MCF 10A (cell line): ENCODE measurements around the gene PRLR. TPM values are rescaled to one million over a fixed set of nuclear protein-coding genes. Genes with fewer than 3 reads are reported as not detected.

Source experiments
- BruUV-seq: library from RNA; stranded (reverse); fragments of 400-500 nt; replicated peaks from 2 replicates; lab custom pipeline; 2021; lab: Mats Ljungman, UMichigan
- CTCF ChIA-PET: fragments of 300-600 bp; sonication (Branson Sonifier 250); formaldehyde crosslinking; extraction: SDS; loops from one replicate; lab custom pipeline; 2021; ENCODE audit warnings: antibody characterized with exemption, inconsistent platforms; lab: Yijun Ruan, JAX
- POLR2A ChIA-PET: fragments of 300-600, 350-650 bp; sonication (Branson Sonifier 250); formaldehyde crosslinking; extraction: SDS; loops from one replicate; lab custom pipeline; 2020; ENCODE audit warnings: antibody characterized with exemption, inconsistent platforms; lab: Yijun Ruan, JAX
- DNase-seq: peaks from one replicate; pipeline ENCODE4 v3.0.0-alpha.2; 2018; ENCODE audit not compliant: unreplicated experiment
- H3K27ac Mint-ChIP-seq: one replicate; pipeline ENCODE4 v1.8.0; 2022; ENCODE audit warnings: mild to moderate bottlenecking, low read depth, mixed read lengths; ENCODE audit not compliant: unreplicated experiment
- H3K27me3 Mint-ChIP-seq: one replicate; pipeline ENCODE4 v1.8.0; 2022; ENCODE audit warnings: mixed read lengths; ENCODE audit not compliant: insufficient read depth, unreplicated experiment
- H3K36me3 Mint-ChIP-seq: one replicate; pipeline ENCODE4 v1.8.0; 2022; ENCODE audit warnings: mild to moderate bottlenecking, moderate library complexity, mixed read lengths; ENCODE audit not compliant: insufficient read depth, unreplicated experiment
- H3K4me1 Mint-ChIP-seq: one replicate; pipeline ENCODE4 v1.8.0; 2022; ENCODE audit warnings: mixed read lengths; ENCODE audit not compliant: insufficient read depth, unreplicated experiment
- H3K4me3 Mint-ChIP-seq: one replicate; pipeline ENCODE4 v1.8.0; 2022; ENCODE audit warnings: mild to moderate bottlenecking, moderate library complexity, mixed read lengths; ENCODE audit not compliant: unreplicated experiment
- H3K9me3 Mint-ChIP-seq: one replicate; pipeline ENCODE4 v1.8.0; 2022; ENCODE audit warnings: mixed read lengths; ENCODE audit not compliant: unreplicated experiment
- CTCF ChIP-seq: fragments of 200-600 bp; IDR thresholded peaks from one replicate; pipeline ENCODE4 v1.8.0; 2022; ENCODE audit warnings: antibody characterized with exemption, mild to moderate bottlenecking; ENCODE audit not compliant: unreplicated experiment
- intact Hi-C: fragments of 100-400 bp; cut with micrococcal nuclease; formaldehyde crosslinking; loops from 2 replicates; pipeline ENCODE4 v1.14.1; 2022
- total RNA-seq: library from RNA; stranded (reverse); gene quantifications from 2 replicates; pipeline ENCODE4 v1.2.3, GENCODE V29; 2022

PRLR gene
- total RNA-seq, 1 experiment from 2014 or later: 0.16 TPM

GRCh38 chr5:35044649-35045048, 185.6 kb downstream of the PRLR start:
- intact Hi-C loops: no loop called here
- Mint-ChIP-seq H3K4me3 (no peak overlapping the region), H3K4me1 (peaks cover 5% of the 10 kb centered on the region), H3K27me3 (peaks cover 31% of the 10 kb centered on the region), H3K36me3 (no peaks in the 10 kb centered on the region), H3K9me3 (no peaks in the 10 kb centered on the region), H3K27ac (no peak overlapping the region)
- no peak for DNase-seq
- no TSS peak for BruUV-seq
- no peak for TF ChIP-seq CTCF
- POLR2A ChIA-PET: no interaction called here
- CTCF ChIA-PET: interaction anchor here (1.1 kb wide), 1 partner anchor 41 kb away, joined by 3 read pairs; no protein-coding TSS in a partner anchor

GRCh38 chr5:35042781-35043180, 187.5 kb downstream of the PRLR start:
- POLR2A ChIA-PET: no interaction called here

GRCh38 chr5:35041261-35041660, 189.0 kb downstream of the PRLR start:
- CTCF ChIA-PET: no interaction called here
- H3K27me3 Mint-ChIP-seq: peaks cover 64% of the 10 kb centered on the region
- no TSS peak for BruUV-seq
- H3K9me3 Mint-ChIP-seq: no peaks in the 10 kb centered on the region
- H3K4me3 Mint-ChIP-seq: no peak overlapping the region
- no peaks in the 10 kb centered on the region for H3K36me3 Mint-ChIP-seq
- POLR2A ChIA-PET: no interaction called here
- TF ChIP-seq CTCF: no peak
- intact Hi-C loops: no loop called here
- H3K27ac Mint-ChIP-seq: no peak overlapping the region
- DNase-seq: no peak
- peaks cover 5% of the 10 kb centered on the region for H3K4me1 Mint-ChIP-seq

More at GRCh38 chr5:35042781-35043180, 187.5 kb downstream of the PRLR start:
- no peak for TF ChIP-seq CTCF
- intact Hi-C loops: no loop called here
- Mint-ChIP-seq H3K4me1 (peaks cover 5% of the 10 kb centered on the region), H3K27ac (no peak overlapping the region), H3K4me3 (no peak overlapping the region), H3K9me3 (no peaks in the 10 kb centered on the region), H3K36me3 (no peaks in the 10 kb centered on the region), H3K27me3 (peaks cover 49% of the 10 kb centered on the region)
- DNase-seq: no peak
- CTCF ChIA-PET: no interaction called here
- BruUV-seq: no TSS peak

GRCh38 chr5:35038891-35039290, 191.4 kb downstream of the PRLR start:
- Mint-ChIP-seq H3K4me1 (peaks cover 5% of the 10 kb centered on the region), H3K4me3 (no peak overlapping the region), H3K27me3 (peaks cover 65% of the 10 kb centered on the region), H3K36me3 (no peaks in the 10 kb centered on the region), H3K27ac (no peak overlapping the region), H3K9me3 (no peaks in the 10 kb centered on the region)
- no TSS peak for BruUV-seq
- CTCF ChIA-PET: no interaction called here
- no peak for TF ChIP-seq CTCF
- POLR2A ChIA-PET: no interaction called here
- intact Hi-C loops: no loop called here
- no peak for DNase-seq
